Measurements from ENCODE around the gene SLC9B2.
A peak's percentile ranks its signal among the peaks of the same experiment; 100 is the strongest.

The SLC9B2 gene

GRCh38 chr4:103075435-103075893 lies 1.1 kb downstream of the SLC9B2 start:
- no peak for DNase-seq

GRCh38 chr4:103074744-103075434 lies 1.7 kb downstream of the SLC9B2 start:
- no peak for DNase-seq

- DNase-seq: no peak
These were observed 2.6 kb downstream of the SLC9B2 start for GRCh38 chr4:103073792-103074438.

GRCh38 chr4:103067841-103068547 lies 8.6 kb downstream of the SLC9B2 start:
- DNase-seq: no peak

GRCh38 chr4:103060453-103061148 lies 16.0 kb downstream of the SLC9B2 start:
- no peak for DNase-seq

- DNase-seq: no peak
These were observed 22.5 kb downstream of the SLC9B2 start for GRCh38 chr4:103054030-103054429.

GRCh38 chr4:103052779-103053178 lies 23.8 kb downstream of the SLC9B2 start:
- no peak for DNase-seq

- DNase-seq: no peak
These were observed 24.4 kb downstream of the SLC9B2 start for GRCh38 chr4:103052145-103052544.

- no peak for DNase-seq
These were observed 25.7 kb downstream of the SLC9B2 start for GRCh38 chr4:103050736-103051436.

GRCh38 chr4:103046416-103047290 lies 29.9 kb downstream of the SLC9B2 start:
- DNase-seq: peak in 1 of 2 donors; percentile 23

- DNase-seq: no peak
These were observed 32.4 kb downstream of the SLC9B2 start for GRCh38 chr4:103044183-103044582.

GRCh38 chr4:103036169-103036568 lies 40.4 kb downstream of the SLC9B2 start:
- no peak for DNase-seq

- peak in 1 of 2 donors; percentile 16 for DNase-seq
These were observed 44.0 kb downstream of the SLC9B2 start for GRCh38 chr4:103032574-103032973.

GRCh38 chr4:103030791-103031190 lies 45.8 kb downstream of the SLC9B2 start:
- no peak for DNase-seq

GRCh38 chr4:103029300-103029699 lies 47.3 kb downstream of the SLC9B2 start:
- no peak for DNase-seq

GRCh38 chr4:103026868-103027267 lies 49.7 kb downstream of the SLC9B2 start:
- no peak for DNase-seq

GRCh38 chr4:103024996-103025395 lies 51.6 kb downstream of the SLC9B2 start:
- DNase-seq: no peak

GRCh38 chr4:103021120-103021519 lies 55.4 kb downstream of the SLC9B2 start:
- DNase-seq: no peak

- DNase-seq: peak; percentile 70 to 74
These were observed 57.0 kb downstream of the SLC9B2 start, which contains the start of gene SLC9B1 for GRCh38 chr4:103019308-103020124. Gene SLC9B1, minus strand, starts transcription at chr4:103019705. Its CDS starts 27,994 bp downstream, at chr4:102991711.
